GM18867 (cell line): Measurements from ENCODE around the gene FAM3B.
"Not testable (repeated sequence)": the region's sequence is repeated elsewhere in the genome, so short reads cannot be mapped to it uniquely, and the experiment has no call there.

Experiments
- ATAC-seq: cut with Tn5 transposase; IDR thresholded peaks from one replicate; pipeline ENCODE4 v1.9.1; 2021; ENCODE audit warnings: mild to moderate bottlenecking, moderate library complexity; ENCODE audit not compliant: unreplicated experiment

The FAM3B gene

DNA sequence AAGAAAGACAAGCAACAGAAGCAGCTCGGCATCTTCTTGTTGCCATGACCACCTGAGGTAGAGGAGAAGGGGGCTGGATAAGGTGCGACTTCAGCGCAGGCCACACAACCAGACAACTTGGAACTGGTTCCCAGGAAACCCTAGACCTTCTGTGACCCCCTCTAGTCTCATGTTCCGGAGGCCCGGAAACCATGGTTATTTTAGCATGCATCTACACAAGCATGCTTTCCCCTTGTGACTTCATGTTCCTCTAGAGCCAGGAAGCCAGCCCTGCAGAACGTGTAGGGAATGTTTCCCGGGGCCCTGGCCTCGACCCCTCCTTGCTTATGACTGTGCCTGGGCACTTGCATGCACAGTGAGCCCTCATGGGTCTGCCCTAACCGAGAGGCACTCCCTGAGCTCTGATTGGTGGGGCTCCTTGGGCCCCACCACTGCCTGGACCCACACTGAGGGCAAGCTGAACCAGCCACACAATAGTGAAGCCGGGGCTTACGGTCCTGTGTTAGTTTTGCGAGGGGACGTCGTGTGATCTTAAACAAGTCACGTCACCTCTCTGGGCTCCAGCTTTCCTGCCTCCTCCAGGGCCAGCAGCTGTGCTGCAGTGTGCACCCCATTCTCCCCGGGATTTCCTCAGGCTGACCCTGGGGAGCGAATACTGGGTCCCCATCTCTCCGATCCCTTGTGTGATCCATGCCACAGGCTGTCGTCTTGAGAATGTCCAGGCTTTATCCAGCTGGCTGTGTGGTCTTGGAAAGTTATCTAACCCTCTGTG is 33.2 kb downstream of the FAM3B start:
- no peak for ATAC-seq

DNA sequence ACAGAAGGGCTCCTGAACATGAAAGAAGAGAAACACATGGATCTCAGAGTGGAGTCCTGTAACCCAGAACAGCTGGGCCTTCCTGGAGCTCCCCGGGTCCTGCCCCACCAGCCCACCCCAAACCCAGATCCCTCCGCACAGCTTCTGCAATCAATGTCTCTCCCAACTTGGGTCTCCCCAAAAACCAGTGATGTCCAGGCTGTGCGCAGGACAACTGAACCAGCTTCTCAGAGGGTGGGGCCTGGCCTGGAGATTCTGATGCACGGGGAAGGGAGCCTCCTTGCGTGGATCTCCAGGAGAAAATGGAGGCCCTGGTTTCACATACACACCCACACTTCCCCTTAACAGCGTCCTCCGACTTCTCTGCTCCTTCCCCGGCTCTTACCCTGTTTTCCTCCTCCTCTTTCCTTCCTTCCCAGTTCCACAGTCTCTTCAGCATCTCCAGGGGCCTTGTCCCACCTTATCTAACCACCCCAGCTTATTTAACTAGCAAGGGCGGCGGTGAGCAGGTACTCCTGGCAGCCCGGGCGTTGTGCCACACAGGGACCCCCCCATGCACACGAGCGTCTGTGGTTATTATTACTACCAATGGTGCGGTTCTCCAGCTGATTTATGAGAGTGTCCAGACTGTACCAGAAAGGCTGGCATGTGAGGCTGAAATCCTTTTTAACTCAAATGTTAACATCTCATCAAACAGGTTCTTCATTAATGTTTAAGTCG is 34.0 kb downstream of the FAM3B start:
- no peak for ATAC-seq

DNA sequence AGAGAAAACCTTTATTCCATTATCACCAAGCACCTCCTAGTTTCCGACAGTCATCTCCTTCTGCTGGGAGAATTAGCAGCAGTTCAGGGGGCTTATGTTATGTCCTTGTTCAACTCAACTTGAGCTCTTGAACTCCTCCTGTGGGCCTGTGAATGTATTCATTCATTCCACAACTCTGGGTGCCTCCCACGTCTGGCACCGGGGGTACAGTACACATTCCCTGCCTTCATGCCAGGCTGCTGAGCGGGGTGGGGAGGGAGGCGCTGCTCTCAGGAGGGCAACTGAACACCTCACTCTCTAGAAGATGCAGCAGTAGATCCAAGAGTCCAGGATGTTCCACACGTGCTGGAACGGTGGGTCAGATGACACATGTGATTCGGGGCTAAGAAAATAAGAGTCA is 40.9 kb downstream of the FAM3B start:
- no peak for ATAC-seq

DNA sequence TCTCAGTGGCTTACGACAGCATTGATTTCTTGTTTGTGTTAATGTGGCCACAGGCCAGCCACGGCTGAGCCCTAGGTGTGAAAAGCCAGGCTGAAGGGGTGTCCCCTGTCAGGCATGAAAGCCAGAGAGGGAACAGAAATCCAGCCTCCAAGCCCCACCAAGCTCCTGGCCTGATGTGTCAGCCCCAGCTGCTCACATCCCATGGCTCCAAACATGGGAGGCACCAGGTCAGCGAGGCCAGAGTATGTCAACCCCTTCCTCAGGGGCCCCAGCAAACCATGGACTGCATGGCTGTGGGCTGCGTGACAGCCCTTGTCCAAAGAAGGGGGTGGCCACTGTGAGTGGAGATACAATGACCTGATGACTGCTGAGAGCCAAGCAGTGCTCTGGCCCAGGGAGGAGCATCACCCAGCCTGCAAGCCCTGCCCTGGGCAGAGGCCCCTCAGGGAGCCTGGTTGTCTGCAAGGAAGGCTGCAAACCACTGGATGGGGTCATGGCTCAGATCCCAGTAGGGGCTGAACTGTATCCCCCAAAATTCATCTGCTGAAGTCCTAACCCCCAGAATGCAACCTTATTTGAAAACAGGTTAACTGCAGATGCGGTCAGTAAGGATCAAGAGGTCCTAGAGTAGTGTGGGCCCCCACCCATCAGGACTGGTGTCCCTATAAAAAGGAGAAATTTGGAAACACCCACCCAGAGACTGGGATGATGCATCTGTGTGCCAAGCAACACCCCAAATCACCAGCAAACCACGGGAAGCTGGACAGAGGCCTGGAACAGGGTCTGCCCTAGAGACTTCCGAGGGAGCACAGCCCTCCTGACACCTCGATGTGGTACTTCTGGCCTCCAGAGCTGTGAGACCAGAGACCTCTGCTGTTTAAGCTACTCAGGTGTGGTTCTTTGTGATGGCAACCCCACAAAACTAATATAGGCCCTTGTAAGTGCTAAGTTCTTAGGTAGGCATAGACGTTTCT is 41.9 kb downstream of the FAM3B start:
- no peak for ATAC-seq

DNA sequence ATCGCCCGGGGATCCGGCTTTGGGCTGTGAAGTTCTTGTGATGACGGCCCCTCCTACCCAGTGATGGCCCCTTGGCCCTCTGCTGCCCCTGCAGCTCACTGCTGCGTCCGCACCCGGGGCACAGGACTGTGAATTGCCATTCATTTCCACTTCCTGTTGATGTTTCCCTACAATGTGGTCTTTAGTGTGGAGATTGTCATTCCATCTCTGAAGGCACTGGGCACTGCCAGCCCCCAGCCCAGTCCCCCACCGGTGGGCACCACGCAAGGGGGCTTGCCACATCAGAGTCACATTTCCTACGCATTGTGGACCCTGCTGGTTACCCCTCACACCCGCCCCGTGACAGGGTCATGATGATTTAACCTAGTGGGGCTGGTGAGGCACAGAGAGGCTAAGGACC is 42.7 kb downstream of the FAM3B start:
- ATAC-seq = no peak

DNA sequence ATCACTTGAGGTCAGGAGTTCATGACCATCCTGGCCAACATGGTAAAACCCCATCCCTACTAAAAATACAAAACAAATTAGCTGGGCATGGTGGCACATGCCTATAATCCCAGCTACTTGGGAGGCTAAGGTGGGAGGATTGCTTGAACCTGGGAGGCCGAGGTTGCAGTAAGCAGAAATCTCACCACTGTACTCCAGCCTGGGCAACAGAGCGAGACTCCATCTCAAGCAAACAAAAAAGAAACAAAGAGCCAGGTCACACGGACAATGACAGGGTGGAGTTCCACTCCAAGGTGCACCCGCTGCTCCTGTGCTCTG is 43.1 kb downstream of the FAM3B start:
- ATAC-seq = not testable (repeated sequence)

DNA sequence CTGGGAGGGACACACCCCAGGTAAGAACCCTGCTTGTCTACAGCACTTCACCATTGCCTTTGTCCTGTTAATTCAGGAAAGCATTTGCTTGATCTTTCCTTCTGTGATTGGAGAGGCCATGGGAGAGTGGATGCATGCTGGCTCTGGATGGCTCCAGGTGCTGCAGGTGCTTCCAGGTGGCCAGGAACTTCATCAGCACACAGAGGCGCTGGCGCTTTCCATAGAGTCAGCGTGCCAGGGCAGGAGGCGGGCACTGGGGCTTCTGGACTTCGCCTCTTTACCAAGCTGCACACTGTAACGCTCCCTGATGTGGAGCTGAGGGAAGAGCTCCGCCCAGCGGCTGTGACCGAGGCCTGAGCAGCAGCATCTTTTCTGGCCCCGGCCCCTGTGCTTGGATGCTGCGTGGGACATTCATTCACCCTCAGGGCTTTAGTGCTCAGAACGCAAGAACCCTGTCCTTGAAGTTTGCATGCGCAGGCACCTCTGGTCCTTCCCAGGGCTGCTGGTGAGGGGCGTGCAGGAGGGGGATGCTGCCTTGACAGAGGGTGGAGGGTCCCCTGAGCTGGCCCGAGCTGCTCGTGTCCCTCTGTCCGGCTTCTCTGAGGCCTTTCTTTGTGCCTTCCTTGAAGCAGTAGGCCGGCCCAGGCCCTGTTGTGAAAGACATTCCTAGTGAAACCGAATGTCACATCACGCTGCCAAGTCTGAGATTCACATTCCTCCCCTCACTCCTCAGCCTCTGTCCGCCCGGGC is 43.6 kb downstream of the FAM3B start:
- no peak for ATAC-seq

DNA sequence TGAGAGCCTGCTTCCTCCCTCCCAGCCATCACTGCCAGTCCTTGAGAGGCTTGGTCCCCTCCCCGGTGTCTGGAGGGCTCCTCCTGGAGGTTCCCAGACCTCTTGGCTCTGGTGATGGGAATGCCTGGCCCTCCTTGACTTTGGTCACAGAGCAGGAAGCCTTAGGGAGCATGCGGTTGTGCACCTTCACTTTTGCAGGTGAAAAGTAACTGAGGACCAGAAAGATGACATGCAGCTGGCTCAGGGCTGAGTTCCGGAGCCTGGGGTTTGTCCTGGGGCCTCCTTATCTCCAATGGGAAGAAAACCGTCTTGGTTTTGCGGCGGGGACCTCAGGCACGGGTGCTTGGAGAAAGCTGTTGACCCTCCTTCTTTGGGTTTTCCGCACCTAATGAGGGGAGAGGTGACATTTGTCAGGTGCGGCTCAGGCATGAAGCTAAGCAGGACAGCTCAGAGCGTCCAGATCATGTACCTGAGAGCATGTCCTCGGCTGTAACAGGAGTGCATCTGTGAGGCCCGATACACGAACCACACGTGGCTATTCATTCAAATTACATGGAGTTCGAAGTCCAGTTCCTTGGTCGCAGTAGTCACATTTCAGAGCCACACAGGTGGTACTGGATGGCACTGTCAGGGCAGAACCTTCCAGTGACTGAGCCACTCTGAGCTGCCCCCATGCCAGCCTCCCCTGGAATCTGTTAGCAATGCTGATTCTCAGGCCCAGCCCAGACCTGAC is 44.6 kb downstream of the FAM3B start:
- no peak for ATAC-seq

DNA sequence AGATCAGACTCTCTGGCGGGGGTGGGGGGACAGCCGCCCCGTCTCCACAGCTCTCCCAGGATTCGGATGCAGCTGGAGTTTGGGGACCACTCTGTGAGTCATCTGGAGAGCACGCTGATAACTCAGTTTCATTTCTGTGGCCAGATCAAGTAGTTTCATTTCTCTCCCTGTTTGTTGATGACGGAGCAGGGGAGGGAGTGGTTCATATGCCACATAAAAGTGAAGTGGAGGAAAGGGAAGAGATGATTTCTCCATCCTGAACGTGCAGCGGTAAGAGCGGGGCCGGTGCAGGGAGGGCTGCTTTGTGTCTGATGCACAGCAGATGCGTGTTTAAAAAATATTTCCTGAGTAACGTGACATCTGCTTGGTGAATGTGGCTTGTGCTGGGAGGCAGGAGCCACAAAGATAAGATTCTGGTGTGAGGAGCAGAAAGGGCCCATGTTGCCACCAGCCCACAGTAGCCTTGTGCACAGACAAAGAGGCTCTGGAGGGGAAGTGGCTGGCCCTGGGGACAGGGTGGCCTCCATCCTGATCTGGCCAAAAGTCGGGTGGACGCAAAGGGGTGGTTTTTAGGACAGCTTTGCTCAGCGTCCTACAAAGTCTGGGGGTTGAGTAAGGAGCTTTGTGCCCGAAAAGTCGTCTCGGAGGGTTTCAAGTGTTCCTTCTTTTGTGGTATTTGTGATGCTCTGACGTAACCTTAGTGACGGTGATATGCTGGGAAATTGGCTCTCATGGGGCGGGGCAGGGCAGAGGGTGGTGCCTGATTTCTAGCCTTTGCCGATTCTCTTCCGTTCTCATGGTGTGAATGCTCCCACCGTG is 45.4 kb downstream of the FAM3B start, which contains the start of gene MX2:
Gene MX2 (plus strand): TSS at position 242 of the 819 bp plus-strand sequence. CDS start 14,880 bp downstream, outside the sequence.
- ATAC-seq = peak; percentile 61

DNA sequence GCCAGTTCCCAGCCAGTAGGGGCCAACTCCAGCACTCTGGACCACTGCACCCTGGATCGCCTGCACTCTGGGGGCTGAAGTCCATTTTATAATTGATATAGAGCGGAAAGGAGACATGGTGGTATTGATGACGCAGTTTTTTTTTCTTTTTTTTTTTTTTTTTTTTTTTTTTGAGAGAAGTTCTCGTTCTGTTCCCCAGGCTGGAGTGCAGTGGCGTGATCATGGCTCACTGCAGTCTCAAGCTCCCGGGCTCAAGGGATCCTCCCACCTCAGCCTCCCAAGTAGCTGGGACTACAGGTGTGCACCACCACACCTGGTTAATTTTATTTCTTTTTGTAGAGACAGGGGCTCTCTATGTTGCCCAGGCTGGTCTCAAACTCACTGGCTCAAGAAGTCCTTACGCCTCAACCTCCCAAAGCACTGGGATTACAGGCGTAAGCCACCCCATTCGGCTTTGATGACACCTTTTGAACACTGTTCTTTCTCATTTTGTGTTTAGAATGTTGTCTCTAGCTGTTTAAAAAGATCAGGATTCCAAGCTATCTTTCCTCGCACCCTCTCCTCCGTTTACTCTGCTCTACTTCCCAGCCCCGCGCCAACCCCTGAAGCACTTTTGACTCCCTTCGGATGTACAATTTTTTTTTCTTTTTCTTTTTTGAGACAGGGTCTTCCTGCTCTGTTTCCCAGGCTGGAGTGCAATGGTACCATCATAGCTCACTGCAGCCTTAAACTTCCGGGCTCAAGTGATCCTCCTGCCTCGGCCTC is 46.2 kb downstream of the FAM3B start:
- no peak for ATAC-seq

DNA sequence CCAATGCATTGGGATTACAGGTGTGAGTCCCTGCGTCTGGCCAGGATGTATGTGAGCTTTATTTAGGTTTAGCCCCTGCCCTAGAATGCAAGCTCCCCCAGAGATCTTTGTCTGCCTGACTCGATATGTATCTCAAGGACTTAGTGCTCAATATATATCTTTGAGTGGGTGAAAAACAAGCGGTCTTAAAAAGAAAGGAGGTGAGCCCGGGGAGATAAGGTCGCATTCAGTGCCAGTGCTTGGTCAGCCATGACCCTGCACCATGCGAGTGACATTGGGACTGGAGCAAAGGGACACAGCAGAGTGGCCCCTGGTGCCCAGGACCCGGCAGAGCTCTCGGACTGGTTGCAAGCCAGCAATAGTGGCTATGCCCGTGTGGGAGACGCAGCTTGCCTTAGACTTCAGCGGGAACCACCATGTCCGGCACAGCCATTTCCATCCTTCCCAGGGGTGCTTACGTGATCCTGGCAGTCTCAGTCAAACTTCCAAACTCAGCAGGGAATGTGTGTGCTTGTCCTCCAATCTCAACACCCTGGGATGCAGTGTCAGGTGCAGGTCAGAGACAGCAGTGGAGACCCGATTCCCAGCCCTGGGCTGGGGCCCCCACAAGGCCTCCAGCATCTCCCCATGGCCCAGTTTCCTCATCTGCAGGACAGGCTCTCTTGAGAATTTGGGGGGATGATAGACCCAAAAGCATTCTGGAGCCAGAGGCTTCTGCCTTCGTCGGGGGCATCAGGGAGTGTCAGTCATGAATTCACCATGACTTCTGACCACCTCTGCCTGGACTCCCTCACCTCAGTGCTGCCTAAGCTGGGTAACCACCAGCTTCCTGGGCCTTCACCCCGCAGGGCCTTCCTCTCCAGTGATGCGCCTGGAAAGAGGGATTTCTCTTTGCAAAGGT is 47.0 kb downstream of the FAM3B start:
- no peak for ATAC-seq

DNA sequence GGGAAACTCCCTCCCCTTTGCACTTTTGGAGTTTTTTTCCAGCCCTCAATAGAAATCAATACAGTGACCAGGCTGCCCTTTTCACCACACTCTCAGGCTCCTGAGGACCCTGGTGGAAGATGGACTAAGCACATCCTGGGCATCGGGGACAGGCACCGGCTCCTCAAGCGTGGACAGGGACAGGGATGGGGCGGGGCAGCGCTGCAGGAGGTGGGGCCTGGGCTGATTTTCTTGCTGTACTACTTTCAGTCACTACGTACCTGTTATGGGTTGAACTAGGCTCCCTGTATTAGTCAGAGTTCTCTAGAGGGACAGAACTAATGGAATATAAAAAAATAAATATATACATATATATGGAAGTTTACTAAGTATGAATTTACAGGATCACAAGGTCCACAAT is 47.7 kb downstream of the FAM3B start:
- no peak for ATAC-seq

DNA sequence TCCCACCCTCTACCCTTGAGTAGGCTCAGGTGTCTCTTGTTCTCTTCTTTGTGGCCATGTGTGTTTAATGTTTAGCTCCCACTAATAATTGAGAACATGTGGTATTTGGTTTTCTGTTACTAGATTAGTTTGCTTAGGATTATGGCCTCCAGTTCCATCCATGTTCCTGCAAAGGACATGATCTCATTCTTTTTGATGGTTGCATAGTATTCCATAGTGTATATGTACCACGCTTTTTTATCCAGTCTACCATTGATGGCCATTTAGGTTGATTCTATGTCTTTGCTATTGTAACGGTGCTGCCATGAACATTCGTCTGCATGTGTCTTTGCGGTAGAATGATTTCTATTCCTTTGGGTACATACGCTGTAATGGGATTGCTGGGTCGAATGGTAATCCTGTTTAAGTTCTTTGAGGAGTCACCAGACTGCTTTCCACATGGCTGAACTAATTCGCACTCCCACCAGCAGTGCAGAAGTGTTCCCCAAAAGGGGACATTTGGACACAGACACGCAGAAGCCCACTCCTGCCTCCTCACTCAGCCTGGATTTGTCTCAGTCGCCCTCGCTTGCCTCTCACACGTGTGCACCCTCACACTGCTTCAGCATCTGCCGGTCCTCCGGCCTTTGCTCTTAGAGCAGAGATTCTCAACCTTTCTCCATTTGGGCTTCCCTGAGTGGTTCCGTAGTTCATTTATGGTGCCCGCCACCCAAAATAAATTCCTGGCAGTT is 48.9 kb downstream of the FAM3B start:
- ATAC-seq = no peak

DNA sequence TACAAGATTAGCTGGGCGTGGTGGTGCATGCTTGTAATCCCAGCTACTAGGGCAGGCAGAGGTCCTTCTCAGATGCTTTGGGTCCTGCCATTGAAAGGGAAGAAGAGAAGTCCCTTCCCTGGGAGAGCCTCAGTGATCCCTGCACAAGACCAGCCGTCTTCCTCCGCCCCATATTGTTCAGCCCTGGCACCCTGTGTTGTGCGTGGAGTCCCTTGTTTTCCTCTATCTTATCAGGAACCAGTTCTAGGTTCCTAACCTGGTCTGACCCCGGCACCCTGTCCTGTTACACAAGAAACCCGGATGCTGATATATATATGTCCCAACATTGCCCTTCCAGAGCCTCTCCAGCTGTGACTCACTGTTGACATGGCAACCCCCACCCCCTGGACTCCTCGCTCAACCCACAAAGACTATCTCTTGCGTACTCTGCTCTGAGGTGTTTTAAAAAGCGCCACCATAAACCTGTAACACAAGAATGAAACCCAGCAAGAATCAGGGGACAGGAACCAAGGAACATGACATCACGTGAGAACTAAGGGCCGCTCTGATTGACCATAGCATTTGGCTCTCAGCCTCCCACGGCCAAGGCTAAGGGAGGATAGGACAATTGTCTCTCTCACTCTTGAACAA is 50.0 kb downstream of the FAM3B start:
- ATAC-seq = no peak

DNA sequence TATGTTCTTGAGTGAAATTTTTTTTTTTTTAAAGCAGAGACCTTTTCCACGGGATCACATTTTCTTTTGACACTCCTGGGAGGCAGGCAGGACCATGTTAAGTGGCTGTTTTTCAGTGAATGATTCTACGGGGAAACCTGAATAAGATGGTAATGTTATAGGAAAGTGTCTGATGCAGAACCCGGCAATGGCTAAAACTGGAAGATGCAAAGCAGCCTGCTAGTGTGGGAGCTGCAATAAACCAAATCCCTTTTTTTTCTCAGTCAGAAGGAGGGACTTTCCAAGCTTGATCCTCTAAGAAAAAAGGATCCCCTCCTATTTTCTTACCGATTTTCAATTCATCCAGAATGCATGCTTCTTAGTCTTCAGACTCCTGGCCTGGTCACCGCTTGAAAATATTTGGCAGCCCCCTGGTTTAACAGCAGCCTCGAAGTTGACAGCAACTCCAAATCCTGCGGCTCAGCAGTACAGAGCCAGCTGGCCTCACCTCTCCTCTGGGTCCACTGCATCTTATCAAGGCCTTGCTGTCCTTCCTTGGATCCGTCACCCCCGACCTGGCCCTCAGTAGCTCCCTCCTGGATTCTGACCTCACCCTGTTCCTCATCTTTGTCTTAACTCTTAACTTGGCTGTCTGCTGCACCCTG is 50.8 kb downstream of the FAM3B start:
- ATAC-seq = peak; percentile 4
